Neural crest cell (in vitro differentiated cells): ENCODE measurements around the gene SQSTM1. TPM values are rescaled to one million over a fixed set of nuclear protein-coding genes. Genes with fewer than 3 reads are reported as not detected.
"Not testable (repeated sequence)": the region's sequence is repeated elsewhere in the genome, so short reads cannot be mapped to it uniquely, and the experiment has no call there.

Source experiments
- DNase-seq: peaks from one replicate; pipeline ENCODE4 v3.0.0; 2021; ENCODE audit warnings: low read depth, mixed read lengths, low spot score
- H3K27ac Mint-ChIP-seq: one replicate; pipeline ENCODE4 v1.8.0; 2021; ENCODE audit warnings: mild to moderate bottlenecking, mixed read lengths; ENCODE audit not compliant: unreplicated experiment
- H3K27me3 Mint-ChIP-seq: 2 replicates; pipeline ENCODE4 v1.8.0; 2021; ENCODE audit warnings: low read depth, mild to moderate bottlenecking, mixed read lengths
- H3K36me3 Mint-ChIP-seq: 2 replicates; pipeline ENCODE4 v1.8.0; 2021; ENCODE audit warnings: low read depth, mild to moderate bottlenecking, mixed read lengths
- H3K4me1 Mint-ChIP-seq: 2 replicates; pipeline ENCODE4 v1.8.0; 2021; ENCODE audit warnings: mixed read lengths
- H3K4me3 Mint-ChIP-seq: one replicate; pipeline ENCODE4 v1.8.0; 2021; ENCODE audit warnings: mild to moderate bottlenecking, mixed read lengths
- H3K9me3 Mint-ChIP-seq: 2 replicates; pipeline ENCODE4 v1.8.0; 2021; ENCODE audit warnings: mixed read lengths
- total RNA-seq: library from RNA; stranded (reverse); gene quantifications from 2 replicates; pipeline ENCODE4 v1.2.1, GENCODE V29; 2021
- TF ChIP-seq, protein P1 (sequence below): fragments of 200-600 bp; sonication (generic); conservative IDR thresholded peaks from 2 replicates; pipeline ENCODE4 v1.5.0; 2021; ENCODE audit warnings: antibody characterized with exemption, mild to moderate bottlenecking

The SQSTM1 gene
- total RNA-seq, 1 donor from 2014 or later: 69.5 TPM

DNA sequence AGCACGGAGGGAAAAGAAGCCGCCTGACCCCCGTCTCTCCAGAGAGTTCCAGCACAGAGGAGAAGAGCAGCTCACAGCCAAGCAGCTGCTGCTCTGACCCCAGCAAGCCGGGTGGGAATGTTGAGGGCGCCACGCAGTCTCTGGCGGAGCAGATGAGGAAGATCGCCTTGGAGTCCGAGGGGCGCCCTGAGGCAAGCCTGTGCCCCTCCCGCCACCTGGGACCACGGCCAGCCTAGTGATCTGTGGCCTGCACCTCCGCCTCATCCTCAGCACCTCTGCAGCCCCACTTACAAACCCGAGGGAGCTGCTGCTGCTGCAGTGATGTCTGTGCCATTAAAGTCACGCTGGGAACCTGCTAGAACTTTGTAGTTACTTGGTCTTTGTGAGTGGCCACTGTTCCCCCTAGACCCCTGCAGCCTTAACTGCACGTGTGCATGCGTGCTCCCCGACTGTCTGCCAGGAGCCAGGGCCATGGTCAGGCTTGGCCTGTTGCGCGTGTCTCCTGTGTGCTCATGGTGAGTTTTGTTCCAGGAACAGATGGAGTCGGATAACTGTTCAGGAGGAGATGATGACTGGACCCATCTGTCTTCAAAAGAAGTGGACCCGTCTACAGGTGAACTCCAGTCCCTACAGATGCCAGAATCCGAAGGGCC lies 12.5 kb downstream of the SQSTM1 start:
- Mint-ChIP-seq H3K27me3 (no peaks in the 10 kb centered on the region), H3K4me1 (peaks cover 10% of the 10 kb centered on the region), H3K9me3 (peaks cover 3% of the 10 kb centered on the region), H3K4me3 (no peak overlapping the region), H3K36me3 (peaks cover 57% of the 10 kb centered on the region), H3K27ac (no peak overlapping the region)
- no peak for DNase-seq
- TF ChIP-seq, protein P1, sequence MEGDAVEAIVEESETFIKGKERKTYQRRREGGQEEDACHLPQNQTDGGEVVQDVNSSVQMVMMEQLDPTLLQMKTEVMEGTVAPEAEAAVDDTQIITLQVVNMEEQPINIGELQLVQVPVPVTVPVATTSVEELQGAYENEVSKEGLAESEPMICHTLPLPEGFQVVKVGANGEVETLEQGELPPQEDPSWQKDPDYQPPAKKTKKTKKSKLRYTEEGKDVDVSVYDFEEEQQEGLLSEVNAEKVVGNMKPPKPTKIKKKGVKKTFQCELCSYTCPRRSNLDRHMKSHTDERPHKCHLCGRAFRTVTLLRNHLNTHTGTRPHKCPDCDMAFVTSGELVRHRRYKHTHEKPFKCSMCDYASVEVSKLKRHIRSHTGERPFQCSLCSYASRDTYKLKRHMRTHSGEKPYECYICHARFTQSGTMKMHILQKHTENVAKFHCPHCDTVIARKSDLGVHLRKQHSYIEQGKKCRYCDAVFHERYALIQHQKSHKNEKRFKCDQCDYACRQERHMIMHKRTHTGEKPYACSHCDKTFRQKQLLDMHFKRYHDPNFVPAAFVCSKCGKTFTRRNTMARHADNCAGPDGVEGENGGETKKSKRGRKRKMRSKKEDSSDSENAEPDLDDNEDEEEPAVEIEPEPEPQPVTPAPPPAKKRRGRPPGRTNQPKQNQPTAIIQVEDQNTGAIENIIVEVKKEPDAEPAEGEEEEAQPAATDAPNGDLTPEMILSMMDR: no peak

DNA sequence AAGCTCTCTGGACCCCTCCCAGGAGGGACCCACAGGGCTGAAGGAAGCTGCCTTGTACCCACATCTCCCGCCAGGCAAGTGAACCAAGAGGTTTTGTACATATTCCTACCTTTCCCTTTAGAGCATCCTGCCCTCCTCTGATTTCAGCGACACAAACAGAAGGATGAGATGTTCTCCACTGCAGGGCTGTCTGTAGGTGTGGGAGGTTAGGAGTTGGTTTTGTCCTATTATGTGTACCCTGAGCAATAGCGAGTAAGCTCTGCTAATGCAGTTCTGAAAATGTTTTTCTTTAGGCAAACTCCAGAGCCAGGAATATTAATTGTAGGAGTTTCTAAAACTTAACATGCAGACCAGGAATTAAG lies 13.0 kb downstream of the SQSTM1 start:
- TF ChIP-seq, protein P1: no peak
- Mint-ChIP-seq H3K36me3 (peaks cover 55% of the 10 kb centered on the region), H3K27ac (no peak overlapping the region), H3K4me1 (peaks cover 7% of the 10 kb centered on the region), H3K27me3 (no peaks in the 10 kb centered on the region), H3K9me3 (peaks cover 3% of the 10 kb centered on the region), H3K4me3 (peak overlapping the region; percentile 47)
- DNase-seq: no peak

DNA sequence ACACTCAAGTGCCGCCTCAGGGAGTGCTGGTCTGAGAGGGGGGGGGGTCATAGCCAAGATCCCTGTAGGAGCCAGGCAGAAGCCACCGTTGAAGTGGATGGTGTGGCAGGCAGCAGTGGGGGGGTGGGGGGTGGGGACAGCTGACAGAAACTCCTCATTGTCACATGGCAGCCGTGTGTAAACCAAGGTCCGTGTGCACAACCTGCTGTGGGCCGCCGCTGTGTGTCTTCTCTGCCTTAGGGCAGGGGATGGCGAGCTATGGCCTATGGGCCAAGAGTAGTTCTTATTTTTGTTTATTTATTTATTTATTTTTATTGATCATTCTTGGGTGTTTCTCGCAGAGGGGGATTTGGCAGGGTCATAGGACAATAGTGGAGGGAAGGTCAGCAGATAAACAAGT lies 13.4 kb downstream of the SQSTM1 start:
- Mint-ChIP-seq H3K36me3 (peaks cover 51% of the 10 kb centered on the region), H3K9me3 (peaks cover 3% of the 10 kb centered on the region), H3K4me1 (peaks cover 5% of the 10 kb centered on the region), H3K27ac (no peak overlapping the region), H3K4me3 (peak overlapping the region; percentile 47), H3K27me3 (no peaks in the 10 kb centered on the region)
- DNase-seq: no peak
- TF ChIP-seq, protein P1: no peak

DNA sequence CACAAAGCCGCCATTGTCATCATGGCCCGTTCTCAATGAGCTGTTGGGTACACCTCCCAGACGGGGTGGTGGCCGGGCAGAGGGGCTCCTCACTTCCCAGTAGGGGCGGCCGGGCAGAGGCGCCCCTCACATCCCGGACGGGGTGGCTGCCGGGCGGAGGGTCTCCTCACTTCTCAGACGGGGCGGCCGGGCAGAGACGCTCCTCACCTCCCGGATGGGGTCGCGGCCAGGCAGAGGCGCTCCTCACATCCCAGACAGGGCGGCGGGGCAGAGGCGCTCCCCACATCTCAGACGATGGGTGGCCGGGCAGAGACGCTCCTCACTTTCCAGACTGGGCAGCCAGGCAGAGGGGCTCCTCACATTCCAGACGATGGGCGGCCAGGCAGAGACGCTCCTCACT lies 14.2 kb downstream of the SQSTM1 start:
- not testable (repeated sequence) for DNase-seq, H3K27me3 Mint-ChIP-seq, H3K9me3 Mint-ChIP-seq, H3K27ac Mint-ChIP-seq, H3K4me3 Mint-ChIP-seq, H3K4me1 Mint-ChIP-seq
- peaks cover 47% of the 10 kb centered on the region for H3K36me3 Mint-ChIP-seq

DNA sequence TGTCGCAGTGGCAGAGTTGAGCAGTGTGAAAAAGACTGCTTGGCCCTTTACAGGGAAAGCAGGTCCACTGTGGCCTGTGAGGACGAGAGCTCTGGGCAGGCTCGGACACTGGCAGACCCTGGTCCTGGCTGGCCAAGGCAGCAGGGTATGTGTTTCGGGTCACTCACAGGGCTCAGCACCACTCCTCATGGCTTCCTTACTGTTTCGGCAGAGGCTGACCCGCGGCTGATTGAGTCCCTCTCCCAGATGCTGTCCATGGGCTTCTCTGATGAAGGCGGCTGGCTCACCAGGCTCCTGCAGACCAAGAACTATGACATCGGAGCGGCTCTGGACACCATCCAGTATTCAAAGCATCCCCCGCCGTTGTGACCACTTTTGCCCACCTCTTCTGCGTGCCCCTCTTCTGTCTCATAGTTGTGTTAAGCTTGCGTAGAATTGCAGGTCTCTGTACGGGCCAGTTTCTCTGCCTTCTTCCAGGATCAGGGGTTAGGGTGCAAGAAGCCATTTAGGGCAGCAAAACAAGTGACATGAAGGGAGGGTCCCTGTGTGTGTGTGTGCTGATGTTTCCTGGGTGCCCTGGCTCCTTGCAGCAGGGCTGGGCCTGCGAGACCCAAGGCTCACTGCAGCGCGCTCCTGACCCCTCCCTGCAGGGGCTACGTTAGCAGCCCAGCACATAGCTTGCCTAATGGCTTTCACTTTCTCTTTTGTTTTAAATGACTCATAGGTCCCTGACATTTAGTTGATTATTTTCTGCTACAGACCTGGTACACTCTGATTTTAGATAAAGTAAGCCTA lies 15.7 kb downstream of the SQSTM1 start:
- Mint-ChIP-seq H3K27me3 (no peaks in the 10 kb centered on the region), H3K4me3 (no peak overlapping the region), H3K36me3 (peaks cover 43% of the 10 kb centered on the region), H3K9me3 (no peaks in the 10 kb centered on the region), H3K4me1 (no peaks in the 10 kb centered on the region), H3K27ac (no peak overlapping the region)
- DNase-seq: no peak
- TF ChIP-seq, protein P1: no peak
